Right ventricle myocardium superior (tissue), 1 donor: ENCODE results near the gene ARHGEF26. TPM values are rescaled to one million over a fixed set of nuclear protein-coding genes. Genes with fewer than 3 reads are reported as not detected.
A peak's percentile ranks its signal among the peaks of the same experiment; 100 is the strongest.
"Not testable (repeated sequence)": the region's sequence is repeated elsewhere in the genome, so short reads cannot be mapped to it uniquely, and the experiment has no call there.

Experiments
- ATAC-seq: fragments of 200-7000 bp; cut with Tn5 transposase; one replicate; pipeline ENCODE4 v1.9.1; 2020; ENCODE audit warnings: mild to moderate bottlenecking; ENCODE audit not compliant: poor library complexity
- DNase-seq: peaks from one replicate; pipeline ENCODE4 v3.0.0-alpha.2; 2020
- intact Hi-C: fragments of 100-400 bp; cut with DNase I; formaldehyde crosslinking; loops from one replicate; pipeline ENCODE4 v1.11.2; 2022
- long read RNA-seq: library from polyadenylated mRNA; unstranded; transcript quantifications from one replicate; pipeline ENCODE4 v2.0.0, GENCODE V29; 2021
- total RNA-seq: library from RNA; stranded (reverse); fragmentation: NEBNext Ultra II Directional; extraction: Animal tissue kit (Norgen Biotek cat#: 25700); gene quantifications from one replicate; pipeline ENCODE4 v1.2.1, GENCODE V29; 2021
- donor health status: DM: no; HTN: yes; CAD: no; lungs with severe emphysema.

Gene ARHGEF26
- total RNA-seq = 0.97 TPM
- long read RNA-seq, partial matches to known transcripts = 1 of 7 reads
- long read RNA-seq, other reads (novel, unspliced or antisense) = 2 of 7 reads

GRCh38 chr3:154120961-154121700, at the start of gene ARHGEF26:
Gene ARHGEF26, plus strand, starts transcription at chr3:154121390. Its CDS starts 603 bp downstream, at chr3:154121993.
- intact Hi-C loops = no loop called here
- peak; percentile 90 for DNase-seq
- peak; percentile 97 for ATAC-seq

- no peak for DNase-seq
- intact Hi-C loops = no loop called here
- no peak for ATAC-seq
These were observed 46.2 kb upstream of the ARHGEF26 start for GRCh38 chr3:154074966-154075365.

GRCh38 chr3:154078672-154079071, 42.5 kb upstream of the ARHGEF26 start:
- DNase-seq = no peak
- intact Hi-C loops = no loop called here
- ATAC-seq = no peak

- DNase-seq = no peak
- no peak for ATAC-seq
- intact Hi-C loops = no loop called here
These were observed 39.9 kb upstream of the ARHGEF26 start for GRCh38 chr3:154081305-154081704.

- no peak for ATAC-seq
These were observed 36.1 kb upstream of the ARHGEF26 start for GRCh38 chr3:154085071-154085470.

GRCh38 chr3:154085799-154086198, 35.4 kb upstream of the ARHGEF26 start:
- DNase-seq (no peak), ATAC-seq (no peak)
- intact Hi-C loops = no loop called here

More at GRCh38 chr3:154085071-154085470, 36.1 kb upstream of the ARHGEF26 start:
- intact Hi-C loops = no loop called here
- no peak for DNase-seq

- DNase-seq = no peak
- intact Hi-C loops = no loop called here
- ATAC-seq = no peak
These were observed 34.9 kb upstream of the ARHGEF26 start for GRCh38 chr3:154086286-154086685.

GRCh38 chr3:154087756-154088480, 33.3 kb upstream of the ARHGEF26 start:
- intact Hi-C loops, DNase-seq, ATAC-seq: not testable (repeated sequence)

GRCh38 chr3:154089421-154090420, 31.5 kb upstream of the ARHGEF26 start:
- intact Hi-C loops = no loop called here
- DNase-seq (no peak), ATAC-seq (no peak)

GRCh38 chr3:154094051-154094450, 27.1 kb upstream of the ARHGEF26 start:
- ATAC-seq (no peak), DNase-seq (no peak)
- intact Hi-C loops = no loop called here

- intact Hi-C loops = loop anchor here (5.0 kb wide), 1 partner anchor 156 kb away; no protein-coding TSS in a partner anchor
- ATAC-seq (no peak), DNase-seq (no peak)
These were observed 25.3 kb upstream of the ARHGEF26 start for GRCh38 chr3:154095832-154096421.

GRCh38 chr3:154098376-154098775, 22.8 kb upstream of the ARHGEF26 start:
- intact Hi-C loops = loop anchor here (5.0 kb wide), 1 partner anchor 154 kb away; no protein-coding TSS in a partner anchor
- no peak for ATAC-seq
- DNase-seq = no peak

- ATAC-seq = no peak
- DNase-seq = no peak
- intact Hi-C loops = no loop called here
These were observed 20.6 kb upstream of the ARHGEF26 start for GRCh38 chr3:154100556-154100955.

GRCh38 chr3:154101250-154101649, 19.9 kb upstream of the ARHGEF26 start:
- DNase-seq (no peak), ATAC-seq (no peak)
- intact Hi-C loops = no loop called here

- DNase-seq = no peak
- intact Hi-C loops = no loop called here
- ATAC-seq = no peak
These were observed 19.0 kb upstream of the ARHGEF26 start for GRCh38 chr3:154102225-154102624.

- intact Hi-C loops = no loop called here
- no peak for DNase-seq
- no peak for ATAC-seq
These were observed 15.8 kb upstream of the ARHGEF26 start for GRCh38 chr3:154105218-154105975.

- DNase-seq = no peak
- no peak for ATAC-seq
- intact Hi-C loops = no loop called here
These were observed 9.7 kb upstream of the ARHGEF26 start for GRCh38 chr3:154111365-154111935.
